K562 (cell line): ENCODE data around the gene ORC2. TPM values are rescaled to one million over a fixed set of nuclear protein-coding genes. Genes with fewer than 3 reads are reported as not detected.
A peak's percentile ranks its signal among the peaks of the same experiment; 100 is the strongest.

Source experiments
- CC2D1A ChIP-seq: fragments of 450-650 bp; IDR thresholded peaks from 2 replicates; pipeline ENCODE4 v1.6.1; 2017; ENCODE audit warnings: mild to moderate bottlenecking
- CGGBP1 ChIP-seq: fragments of 250-450 bp; sonication (Bioruptor Pico); IDR thresholded peaks from 2 replicates; pipeline ENCODE4 v1.9.0; 2021; ENCODE audit warnings: mild to moderate bottlenecking
- DDX20 ChIP-seq: fragments of 450-650 bp; IDR thresholded peaks from 2 replicates; pipeline ENCODE4 v1.6.1; 2016; ENCODE audit warnings: missing genetic modification characterization, low read depth, mild to moderate bottlenecking, missing compliant biosample characterization, moderate library complexity
- DIDO1 ChIP-seq: fragments of 450-650 bp; IDR thresholded peaks from 2 replicates; pipeline ENCODE4 v1.6.1; 2016; ENCODE audit warnings: low read depth, missing biosample characterization, missing genetic modification characterization
- FOS ChIP-seq: IDR thresholded peaks from 3 replicates; pipeline ENCODE4 v1.6.1; 2011; ENCODE audit not compliant: insufficient read length; ENCODE audit errors: extremely low read depth
- FOXA3 ChIP-seq, 2 experiments: fragments of 450-650 bp in 1 of 2; sonication (generic) in 1 of 2; formaldehyde crosslinking; IDR thresholded peaks in 1 of 2; conservative IDR thresholded peaks in 1 of 2; 2 replicates each; pipeline versions ENCODE4 v1.4.0 to v1.8.0; 2020 to 2022; ENCODE audit warnings: mild to moderate bottlenecking in 2 of 2, missing genetic modification reagents in 1 of 2
- HMGN3 ChIP-seq: IDR thresholded peaks from 2 replicates; pipeline ENCODE4 v1.6.1; 2011; ENCODE audit warnings: borderline replicate concordance, low read depth, mild to moderate bottlenecking, mixed read lengths, low read length; ENCODE audit not compliant: insufficient read length; ENCODE audit errors: extremely low read depth
- MAZ ChIP-seq, 2 experiments: fragments of 450-650 bp in 1 of 2; sonication (generic) in 1 of 2; formaldehyde crosslinking; IDR thresholded peaks in 1 of 2; conservative IDR thresholded peaks in 1 of 2; 2 replicates each; pipeline versions ENCODE4 v1.4.0 to v1.5.0; 2020; ENCODE audit warnings: mild to moderate bottlenecking in 1 of 2, missing genetic modification reagents in 1 of 2
- MBD1 ChIP-seq: fragments of 250-450 bp; sonication (Bioruptor Pico); IDR thresholded peaks from 2 replicates; pipeline ENCODE4 v1.8.0; 2022; ENCODE audit warnings: inconsistent platforms
- PHF8 ChIP-seq: fragments of 200-600 bp; sonication (generic); IDR thresholded peaks from 2 replicates; pipeline ENCODE4 v1.6.1; 2012; ENCODE audit warnings: mixed run types, mild to moderate bottlenecking, inconsistent platforms, low read length, moderate library complexity, borderline replicate concordance
- POLR2AphosphoS2 ChIP-seq: IDR thresholded peaks from 2 replicates; pipeline ENCODE4 v1.6.1; 2012; ENCODE audit warnings: low read length, improper control_type of control experiment
- PTTG1 ChIP-seq: fragments of 450-650 bp; IDR thresholded peaks from 2 replicates; pipeline ENCODE4 v1.6.1; 2016; ENCODE audit warnings: low read depth, mild to moderate bottlenecking, missing genetic modification characterization, missing compliant biosample characterization
- TFAP4 ChIP-seq: sonication (generic); formaldehyde crosslinking; IDR thresholded peaks from 2 replicates; pipeline ENCODE4 v1.8.0; 2022; ENCODE audit warnings: missing genetic modification reagents, mild to moderate bottlenecking, moderate library complexity, borderline replicate concordance
- ZBTB2 ChIP-seq: fragments of 450-650 bp; IDR thresholded peaks from 2 replicates; pipeline ENCODE4 v1.6.1; 2016; ENCODE audit warnings: antibody characterized with exemption
- ZC3H8 ChIP-seq: fragments of 450-650 bp; IDR thresholded peaks from 2 replicates; pipeline ENCODE4 v1.6.1; 2017
- ZNF146 ChIP-seq: IDR thresholded peaks from one replicate; pipeline ENCODE4 v1.6.1; 2018; ENCODE audit warnings: missing compliant biosample characterization; ENCODE audit not compliant: unreplicated experiment
- ZNF197 ChIP-seq: fragments of 200-800 bp; sonication (Bioruptor generic); IDR thresholded peaks from 2 replicates; pipeline ENCODE4 v1.6.1; 2016; ENCODE audit warnings: low read depth, missing genetic modification characterization, missing compliant biosample characterization
- ZNF384 ChIP-seq: IDR thresholded peaks from 2 replicates; pipeline ENCODE4 v1.6.1; 2012; ENCODE audit warnings: low read depth, low read length, improper control_type of control experiment
- ZNF395 ChIP-seq: fragments of 200-800 bp; sonication (Bioruptor generic); IDR thresholded peaks from 2 replicates; pipeline ENCODE4 v1.6.1; 2017; ENCODE audit warnings: missing genetic modification characterization, missing compliant biosample characterization
- ZNF41 ChIP-seq: fragments of 250-450 bp; sonication (Bioruptor Pico); conservative IDR thresholded peaks from 2 replicates; pipeline ENCODE4 v1.4.0; 2020; ENCODE audit warnings: mild to moderate bottlenecking
- ZNF75A ChIP-seq: fragments of 450-650 bp; formaldehyde crosslinking; IDR thresholded peaks from 2 replicates; pipeline ENCODE4 v1.4.0; 2020; ENCODE audit warnings: mild to moderate bottlenecking
- ZSCAN32 ChIP-seq: fragments of 450-650 bp; formaldehyde crosslinking; IDR thresholded peaks from 2 replicates; pipeline ENCODE4 v1.4.0; 2020; ENCODE audit warnings: mild to moderate bottlenecking, moderate library complexity
- polyA plus RNA-seq, 8 experiments: library from polyadenylated mRNA; depleted of rRNA in 4 of 8; stranded (reverse) in 5 of 8; unstranded in 3 of 8; fragments of >200 nt; fragmentation: Nextera tagmentation in 2 of 8; fragmentation: Illumina TruSeq in 1 of 8; extraction: Ambion mirVana in 2 of 8; extraction: Trizol in 1 of 8; gene quantifications; 2 replicates each; pipeline versions ENCODE4 v1.2.1 to v1.2.3, GENCODE V29; 2011 to 2014; ENCODE audit warnings: inconsistent platforms in 1 of 8, missing spikeins in 1 of 8
- total RNA-seq, 7 experiments: library from RNA; depleted of rRNA in 6 of 7; stranded (reverse); fragments of >200 nt in 6 of 7; fragmentation: Illumina TruSeq in 2 of 7; extraction: Trizol in 2 of 7; gene quantifications; 2 replicates each; pipeline versions ENCODE4 v1.2.1 to v1.2.3, GENCODE V29; 2011 to 2021; ENCODE audit warnings: low replicate concordance in 1 of 7

Gene ORC2
- total and polyA plus RNA-seq, 9 of the 15 experiments (the other 6 are each of a cell fraction or from before 2014, with no cell fraction given) = 5.6 to 41.1 (median 19.0) TPM

- TF ChIP-seq ZNF384 (no peak), HMGN3 (no peak), CC2D1A (no peak), MAZ (CRISPR knock-in tag; conservative IDR thresholded peaks at IDR 0.05 in 1 of 2, IDR thresholded peaks at IDR 0.05 in 1 of 2) (peak in 1 of 2 experiments; percentile 55; a peak in 2 of 4 replicates), PTTG1 (tag) (no peak), ZSCAN32 (CRISPR knock-in tag) (no peak), FOXA3 (CRISPR knock-in tag; conservative IDR thresholded peaks at IDR 0.05 in 1 of 2, IDR thresholded peaks at IDR 0.05 in 1 of 2) (no peak), DDX20 (tag) (no peak), ZNF75A (CRISPR knock-in tag) (no peak), CGGBP1 (no peak), DIDO1 (tag) (no peak), ZNF395 (CRISPR knock-in tag) (peak; percentile 64; the same call in 1 of the 2 replicates), ZBTB2 (no peak), FOS (no peak), ZNF41 (CRISPR knock-in tag) (no peak), POLR2AphosphoS2 (no peak), ZNF146 (CRISPR knock-in tag) (no peak), ZC3H8 (no peak), TFAP4 (CRISPR knock-in tag) (peak; percentile 76; the same call in 1 of the 2 replicates), ZNF197 (CRISPR knock-in tag) (peak; percentile 61; the same call in 1 of the 2 replicates), MBD1 (CRISPR knock-in tag) (no peak), PHF8 (peak; percentile 76; the same call in 1 of the 2 replicates)
Measured at GRCh38 chr2:200888704-200889625, 74.5 kb downstream of the ORC2 start, which contains the start of the genes NIF3L1 and PPIL3 (continued).
